Stimulated activated effector memory CD8-positive, alpha-beta T cell treated with anti-CD3 and anti-CD28 coated beads, Interleukin-12 subunit alpha, Interleukin-12 subunit beta, amount 100 ng/mL, for 72 hours (primary cell): Measurements from ENCODE around the gene ISM2.

Experiments
- ATAC-seq: fragments of 150-1000 bp; cut with Tn5 transposase; 2 replicates; pipeline ENCODE4 v1.10.0; 2021
- DNase-seq, 2 donors: peaks; one replicate each; pipeline ENCODE4 v3.0.0; 2021 to 2022; ENCODE audit warnings: low spot score in 2 of 2
- H3K27ac Mint-ChIP-seq: one replicate; pipeline ENCODE4 v1.8.0; 2022; ENCODE audit warnings: mild to moderate bottlenecking, mixed read lengths
- H3K36me3 Mint-ChIP-seq: one replicate; pipeline ENCODE4 v1.8.0; 2022; ENCODE audit warnings: mild to moderate bottlenecking, mixed read lengths
- H3K4me1 Mint-ChIP-seq: one replicate; pipeline ENCODE4 v1.8.0; 2022; ENCODE audit warnings: mixed read lengths
- H3K4me3 Mint-ChIP-seq: one replicate; pipeline ENCODE4 v1.8.0; 2022; ENCODE audit warnings: mild to moderate bottlenecking, mixed read lengths
- H3K9me3 Mint-ChIP-seq: one replicate; pipeline ENCODE4 v1.8.0; 2022; ENCODE audit warnings: mixed read lengths

ISM2 gene

DNA sequence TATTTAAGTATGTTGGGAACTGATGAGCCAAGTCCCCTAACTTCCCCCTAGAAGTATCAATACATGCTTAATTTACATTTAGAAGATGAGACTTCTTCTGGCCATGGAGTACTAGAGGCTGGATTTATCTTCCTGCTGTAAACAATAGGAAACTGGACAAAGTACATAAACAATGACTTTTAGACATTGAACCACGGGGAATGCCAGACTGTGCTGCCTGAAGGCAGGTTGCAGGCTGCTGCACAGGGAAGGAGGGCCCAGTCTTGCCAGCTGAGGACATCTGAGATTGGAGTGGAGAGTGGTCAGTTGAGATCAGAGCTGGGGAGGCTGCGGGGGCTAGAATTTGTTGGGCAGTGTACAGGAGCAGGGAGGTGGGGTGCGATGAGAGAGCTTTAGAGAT is 24.5 kb upstream of the ISM2 start:
- H3K36me3 Mint-ChIP-seq: peaks cover 57% of the 10 kb centered on the region

GRCh38 chr14:77520555-77520954 is 21.9 kb upstream of the ISM2 start:
- no peak for ATAC-seq
- H3K27ac Mint-ChIP-seq: no peak overlapping the region
- no peak for DNase-seq
- no peak overlapping the region for H3K4me3 Mint-ChIP-seq
- peaks cover 82% of the 10 kb centered on the region for H3K36me3 Mint-ChIP-seq
- no peaks in the 10 kb centered on the region for H3K9me3 Mint-ChIP-seq
- peaks cover 5% of the 10 kb centered on the region for H3K4me1 Mint-ChIP-seq

More for the DNA sequence above, 24.5 kb upstream of the ISM2 start:
- Mint-ChIP-seq H3K27ac (no peak overlapping the region), H3K4me1 (peaks cover 5% of the 10 kb centered on the region), H3K9me3 (no peaks in the 10 kb centered on the region), H3K4me3 (no peak overlapping the region)
- no peak for ATAC-seq
- no peak for DNase-seq

DNA sequence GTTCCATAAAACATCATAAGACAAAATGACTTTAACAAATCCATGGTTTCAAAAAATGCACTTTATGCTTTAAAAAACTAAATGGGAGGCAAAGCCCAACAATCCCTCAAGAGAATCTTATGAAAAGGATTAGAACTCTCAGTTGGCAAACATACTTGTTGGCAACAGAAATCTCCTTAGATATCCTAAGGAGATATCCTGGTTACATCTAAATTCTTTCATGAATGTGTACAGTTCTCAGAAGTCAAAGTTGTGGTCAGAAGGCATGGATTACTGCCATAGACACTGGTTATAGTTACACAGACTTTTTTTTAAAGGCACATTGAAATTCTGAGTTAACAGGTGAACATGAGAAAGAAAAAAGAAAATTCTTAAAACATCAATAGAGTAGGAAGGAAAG is 17.5 kb upstream of the ISM2 start:
- no peaks in the 10 kb centered on the region for H3K9me3 Mint-ChIP-seq
- no peak for ATAC-seq
- H3K36me3 Mint-ChIP-seq: peaks cover 99% of the 10 kb centered on the region

GRCh38 chr14:77511486-77512162 is 13.0 kb upstream of the ISM2 start:
- no peaks in the 10 kb centered on the region for H3K4me1 Mint-ChIP-seq
- no peak overlapping the region for H3K4me3 Mint-ChIP-seq
- peaks cover 78% of the 10 kb centered on the region for H3K36me3 Mint-ChIP-seq
- ATAC-seq (no peak), DNase-seq (no peak)
- H3K27ac Mint-ChIP-seq: no peak overlapping the region
- no peaks in the 10 kb centered on the region for H3K9me3 Mint-ChIP-seq

More for the DNA sequence above, 17.5 kb upstream of the ISM2 start:
- Mint-ChIP-seq H3K4me3 (no peak overlapping the region), H3K4me1 (no peaks in the 10 kb centered on the region), H3K27ac (no peak overlapping the region)
- no peak for DNase-seq

DNA sequence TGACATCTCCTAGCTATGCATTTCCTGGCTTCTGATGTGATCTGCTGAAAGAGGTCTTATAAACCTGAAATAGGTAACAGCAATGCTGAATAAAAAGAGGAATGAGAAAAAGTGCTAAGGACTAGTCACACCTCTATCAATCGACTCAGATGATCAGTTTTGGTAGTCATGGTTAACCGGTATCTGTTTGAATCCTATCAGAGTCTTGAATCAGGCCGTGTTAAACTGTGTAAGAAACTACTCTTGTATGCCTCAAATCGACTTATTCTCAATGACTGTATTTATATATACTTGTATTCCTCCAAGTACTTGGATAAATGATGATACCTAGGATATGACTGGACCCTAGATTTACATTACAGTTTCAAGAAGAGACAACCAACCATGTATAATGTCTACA is 10.8 kb upstream of the ISM2 start:
- no peak for ATAC-seq
- H3K4me3 Mint-ChIP-seq: no peak overlapping the region
- peaks cover 56% of the 10 kb centered on the region for H3K36me3 Mint-ChIP-seq
- H3K27ac Mint-ChIP-seq: no peak overlapping the region
- H3K9me3 Mint-ChIP-seq: no peaks in the 10 kb centered on the region
- no peaks in the 10 kb centered on the region for H3K4me1 Mint-ChIP-seq
- no peak for DNase-seq

DNA sequence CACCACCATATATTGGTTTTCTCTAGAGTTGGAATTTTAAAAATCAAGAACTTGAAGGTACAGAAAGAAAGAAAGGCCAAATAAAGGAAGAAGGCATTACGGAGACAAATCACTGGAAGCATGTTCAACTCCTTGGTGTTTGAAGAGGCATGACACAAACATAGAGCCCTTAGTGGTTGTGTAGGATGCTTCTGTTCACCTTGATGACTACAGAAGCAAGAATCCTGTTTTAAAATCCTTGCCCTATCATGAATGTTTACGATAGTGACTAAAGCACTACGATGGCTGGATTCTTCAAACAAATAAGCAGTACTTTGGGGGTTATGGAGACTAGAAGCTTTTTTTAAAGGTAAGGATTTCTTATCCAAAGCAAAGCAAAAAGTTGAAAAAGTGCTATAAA is 10.3 kb upstream of the ISM2 start:
- Mint-ChIP-seq H3K27ac (no peak overlapping the region), H3K36me3 (peaks cover 52% of the 10 kb centered on the region), H3K4me3 (no peak overlapping the region), H3K9me3 (no peaks in the 10 kb centered on the region), H3K4me1 (no peaks in the 10 kb centered on the region)
- DNase-seq: no peak
- no peak for ATAC-seq

GRCh38 chr14:77508249-77508648 is 9.6 kb upstream of the ISM2 start:
- peaks cover 1% of the 10 kb centered on the region for H3K9me3 Mint-ChIP-seq
- H3K4me1 Mint-ChIP-seq: no peaks in the 10 kb centered on the region
- H3K36me3 Mint-ChIP-seq: peaks cover 46% of the 10 kb centered on the region
- DNase-seq: no peak
- H3K27ac Mint-ChIP-seq: no peak overlapping the region
- ATAC-seq: no peak
- no peak overlapping the region for H3K4me3 Mint-ChIP-seq

- H3K4me1 Mint-ChIP-seq: no peaks in the 10 kb centered on the region
- ATAC-seq (no peak), DNase-seq (no peak)
- peaks cover 41% of the 10 kb centered on the region for H3K36me3 Mint-ChIP-seq
- H3K27ac Mint-ChIP-seq: no peak overlapping the region
- no peak overlapping the region for H3K4me3 Mint-ChIP-seq
- H3K9me3 Mint-ChIP-seq: peaks cover 3% of the 10 kb centered on the region
Measured at GRCh38 chr14:77507762-77508161, 9.1 kb upstream of the ISM2 start.

DNA sequence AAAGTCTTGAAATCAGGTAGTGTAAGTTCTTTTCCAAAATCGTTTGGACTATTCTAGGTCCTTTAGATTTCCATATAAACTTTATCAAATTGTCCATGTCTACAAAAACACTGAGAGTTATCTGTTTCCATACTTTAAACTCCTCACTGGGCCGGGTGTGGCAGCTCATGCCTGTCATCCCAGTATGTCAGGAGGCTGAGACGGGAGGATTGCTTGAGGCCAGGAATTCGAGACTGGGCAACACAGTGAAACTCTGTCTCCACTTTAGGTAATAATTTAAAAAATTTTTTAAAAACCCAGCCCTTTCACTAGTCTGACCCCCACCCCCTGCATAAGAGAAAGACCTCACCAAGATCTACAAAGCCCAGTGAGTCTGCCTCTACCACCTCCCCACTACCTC is 6.4 kb upstream of the ISM2 start:
- ATAC-seq: no peak
- Mint-ChIP-seq H3K9me3 (peaks cover 3% of the 10 kb centered on the region), H3K4me3 (no peak overlapping the region), H3K4me1 (peaks cover 6% of the 10 kb centered on the region), H3K27ac (no peak overlapping the region), H3K36me3 (peaks cover 15% of the 10 kb centered on the region)
- no peak for DNase-seq

DNA sequence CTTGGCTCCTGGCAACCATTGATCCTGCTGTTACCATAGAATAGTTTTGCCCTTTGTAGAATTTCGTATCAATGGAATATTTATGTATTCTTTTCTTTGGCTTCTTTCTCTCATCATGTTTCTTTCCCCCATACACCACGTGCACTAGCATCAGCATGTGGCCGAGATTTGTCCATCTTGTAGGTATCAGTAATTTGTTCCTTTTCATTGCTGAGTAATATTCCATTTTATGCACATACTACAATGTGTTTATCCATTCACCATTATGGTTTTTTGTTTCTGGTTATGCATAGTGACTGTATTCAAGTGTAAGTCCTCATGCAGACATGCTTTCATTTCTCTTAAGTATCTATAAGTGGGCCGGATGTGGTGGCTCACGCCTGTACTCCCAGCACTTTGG is 4.5 kb upstream of the ISM2 start:
- peaks cover 5% of the 10 kb centered on the region for H3K36me3 Mint-ChIP-seq
- H3K9me3 Mint-ChIP-seq: peaks cover 3% of the 10 kb centered on the region
- DNase-seq: no peak
- H3K4me3 Mint-ChIP-seq: no peak overlapping the region
- peaks cover 13% of the 10 kb centered on the region for H3K4me1 Mint-ChIP-seq
- no peak for ATAC-seq
- H3K27ac Mint-ChIP-seq: no peak overlapping the region

GRCh38 chr14:77502109-77502782 is 3.6 kb upstream of the ISM2 start:
- Mint-ChIP-seq H3K9me3 (peaks cover 3% of the 10 kb centered on the region), H3K4me3 (no peak overlapping the region), H3K27ac (no peak overlapping the region), H3K36me3 (no peaks in the 10 kb centered on the region), H3K4me1 (peaks cover 19% of the 10 kb centered on the region)
- ATAC-seq (no peak), DNase-seq (no peak)

- peak overlapping the region; percentile 48 for H3K4me3 Mint-ChIP-seq
- H3K27ac Mint-ChIP-seq: no peak overlapping the region
- no peaks in the 10 kb centered on the region for H3K36me3 Mint-ChIP-seq
- DNase-seq: no peak
- peaks cover 19% of the 10 kb centered on the region for H3K4me1 Mint-ChIP-seq
- peak; percentile 23 for ATAC-seq
- peaks cover 3% of the 10 kb centered on the region for H3K9me3 Mint-ChIP-seq
Measured at GRCh38 chr14:77498984-77499527, 440 bp upstream of the ISM2 start.

DNA sequence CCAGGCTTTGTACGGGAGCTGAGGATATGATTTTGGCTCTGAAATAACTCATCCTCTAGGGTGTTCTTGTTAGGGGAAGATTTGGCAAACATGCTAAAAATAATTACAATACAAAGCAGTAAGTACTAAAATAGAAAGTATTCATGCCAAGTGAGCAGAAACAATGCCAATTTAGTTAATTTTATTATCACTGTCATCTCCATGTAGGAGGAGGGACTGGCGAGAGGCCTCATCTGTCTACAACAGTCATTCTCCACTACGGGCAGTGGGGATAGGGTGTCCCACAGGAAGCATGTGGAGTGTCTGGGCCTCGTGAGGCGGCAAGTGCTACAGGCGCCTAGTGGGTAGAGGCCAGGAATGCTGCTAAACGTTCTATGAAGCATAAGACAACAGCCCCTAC is 3.3 kb downstream of the ISM2 start:
- ATAC-seq (no peak), DNase-seq (no peak)

DNA sequence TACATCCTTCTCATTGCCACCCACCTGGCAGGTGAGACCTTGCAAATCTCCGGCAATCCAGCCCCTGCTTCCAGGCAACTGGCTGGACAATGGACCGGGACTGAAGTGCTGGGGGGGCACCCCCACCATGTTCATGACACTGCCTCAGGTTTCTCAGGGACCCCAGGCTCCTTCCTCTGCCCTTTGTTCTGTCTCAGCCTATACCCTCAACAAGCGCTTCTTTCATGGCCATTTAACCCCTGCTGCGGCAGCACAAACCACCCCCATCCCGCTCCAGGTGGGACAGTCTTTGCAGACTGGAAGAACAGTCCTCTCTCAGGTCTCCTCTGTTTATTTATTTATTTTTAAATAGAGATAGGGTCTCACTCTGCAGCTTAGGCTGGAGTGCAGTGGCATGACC is 7.6 kb downstream of the ISM2 start:
- no peak for DNase-seq
- no peak for ATAC-seq
- no peaks in the 10 kb centered on the region for H3K36me3 Mint-ChIP-seq

More for the DNA sequence above, 3.3 kb downstream of the ISM2 start:
- Mint-ChIP-seq H3K4me3 (no peak overlapping the region), H3K9me3 (no peaks in the 10 kb centered on the region), H3K4me1 (peaks cover 16% of the 10 kb centered on the region), H3K36me3 (no peaks in the 10 kb centered on the region), H3K27ac (no peak overlapping the region)

GRCh38 chr14:77490347-77490986 is 8.1 kb downstream of the ISM2 start:
- no peaks in the 10 kb centered on the region for H3K9me3 Mint-ChIP-seq

More for the DNA sequence above, 7.6 kb downstream of the ISM2 start:
- Mint-ChIP-seq H3K27ac (no peak overlapping the region), H3K4me1 (no peaks in the 10 kb centered on the region), H3K9me3 (no peaks in the 10 kb centered on the region), H3K4me3 (no peak overlapping the region)

GRCh38 chr14:77489041-77489440 is 9.6 kb downstream of the ISM2 start:
- no peaks in the 10 kb centered on the region for H3K4me1 Mint-ChIP-seq

More at GRCh38 chr14:77490347-77490986, 8.1 kb downstream of the ISM2 start:
- Mint-ChIP-seq H3K4me1 (no peaks in the 10 kb centered on the region), H3K27ac (no peak overlapping the region), H3K36me3 (no peaks in the 10 kb centered on the region), H3K4me3 (no peak overlapping the region)
- DNase-seq (no peak), ATAC-seq (no peak)

More at GRCh38 chr14:77489041-77489440, 9.6 kb downstream of the ISM2 start:
- H3K27ac Mint-ChIP-seq: no peak overlapping the region
- H3K9me3 Mint-ChIP-seq: no peaks in the 10 kb centered on the region
- no peak overlapping the region for H3K4me3 Mint-ChIP-seq
- ATAC-seq (no peak), DNase-seq (no peak)
- no peaks in the 10 kb centered on the region for H3K36me3 Mint-ChIP-seq
